HepG2 (cell line): Measurements from ENCODE around the gene GFER. TPM values are rescaled to one million over a fixed set of nuclear protein-coding genes. Genes with fewer than 3 reads are reported as not detected.

Source experiments
- AFF4 ChIP-seq: sonication (generic); formaldehyde crosslinking; IDR thresholded peaks from 2 replicates; pipeline ENCODE4 v1.4.0; 2020; ENCODE audit warnings: missing genetic modification reagents
- ATF5 ChIP-seq: sonication (generic); formaldehyde crosslinking; IDR thresholded peaks from 2 replicates; pipeline ENCODE4 v1.4.0; 2020; ENCODE audit warnings: mild to moderate bottlenecking, low read depth, missing genetic modification reagents
- E2F5 ChIP-seq: sonication (generic); formaldehyde crosslinking; conservative IDR thresholded peaks from 2 replicates; pipeline ENCODE4 v1.4.0; 2020; ENCODE audit warnings: missing genetic modification reagents
- FOXK1 ChIP-seq: sonication (generic); formaldehyde crosslinking; IDR thresholded peaks from 2 replicates; pipeline ENCODE4 v1.4.0; 2020; ENCODE audit warnings: low read depth, missing genetic modification reagents, borderline replicate concordance
- JUN ChIP-seq: sonication (generic); formaldehyde crosslinking; IDR thresholded peaks from 2 replicates; pipeline ENCODE4 v1.4.0; 2020; ENCODE audit warnings: mild to moderate bottlenecking, missing genetic modification reagents
- JUNB ChIP-seq: sonication (generic); formaldehyde crosslinking; IDR thresholded peaks from 2 replicates; pipeline ENCODE4 v1.8.0; 2022; ENCODE audit warnings: missing genetic modification reagents, mild to moderate bottlenecking, borderline replicate concordance
- KDM4B ChIP-seq: sonication (generic); formaldehyde crosslinking; IDR thresholded peaks from 2 replicates; pipeline ENCODE4 v1.4.0; 2020; ENCODE audit warnings: missing genetic modification reagents
- LRRFIP1 ChIP-seq: sonication (generic); formaldehyde crosslinking; conservative IDR thresholded peaks from 2 replicates; pipeline ENCODE4 v1.4.0; 2020; ENCODE audit warnings: missing genetic modification reagents
- MZF1 ChIP-seq: sonication (generic); formaldehyde crosslinking; IDR thresholded peaks from 2 replicates; pipeline ENCODE4 v1.8.1; 2023; ENCODE audit warnings: mild to moderate bottlenecking, missing genetic modification reagents, borderline replicate concordance
- NFIB ChIP-seq: sonication (generic); formaldehyde crosslinking; IDR thresholded peaks from 2 replicates; pipeline ENCODE4 v1.9.0; 2021; ENCODE audit warnings: missing genetic modification reagents, mild to moderate bottlenecking, borderline replicate concordance
- NFIC ChIP-seq: IDR thresholded peaks from 2 replicates; pipeline ENCODE4 v1.6.1; 2012; ENCODE audit warnings: mild to moderate bottlenecking, low read length, inconsistent platforms
- POLR2A ChIP-seq, 2 experiments: IDR thresholded peaks; 2 replicates each; pipeline ENCODE4 v1.6.1; 2011; ENCODE audit warnings: low read depth in 2 of 2, low read length in 2 of 2, mild to moderate bottlenecking in 1 of 2, moderate library complexity in 1 of 2; ENCODE audit not compliant: insufficient read depth in 1 of 2
- SMC3 ChIP-seq: IDR thresholded peaks from 2 replicates; pipeline ENCODE4 v1.6.1; 2011; ENCODE audit warnings: low read length, improper control_type of control experiment
- TP53 ChIP-seq: sonication (generic); formaldehyde crosslinking; conservative IDR thresholded peaks from 2 replicates; pipeline ENCODE4 v1.4.0; 2020; ENCODE audit warnings: missing genetic modification reagents
- XRCC5 ChIP-seq: fragments of 200-400 bp; formaldehyde crosslinking; optimal IDR thresholded peaks from 2 replicates; pipeline ENCODE3; 2017; ENCODE audit warnings: mild to moderate bottlenecking, low read length
- ZIK1 ChIP-seq: sonication (generic); formaldehyde crosslinking; IDR thresholded peaks from 2 replicates; pipeline ENCODE4 v1.5.0; 2020; ENCODE audit warnings: mild to moderate bottlenecking, low read depth, missing genetic modification reagents, borderline replicate concordance
- ZNF225 ChIP-seq: sonication (generic); formaldehyde crosslinking; IDR thresholded peaks from 2 replicates; pipeline ENCODE4 v1.4.0; 2020; ENCODE audit warnings: mild to moderate bottlenecking, missing genetic modification reagents
- ZNF276 ChIP-seq: sonication (generic); formaldehyde crosslinking; IDR thresholded peaks from 2 replicates; pipeline ENCODE4 v1.4.0; 2020; ENCODE audit warnings: mild to moderate bottlenecking, low read depth, missing genetic modification reagents
- ZNF543 ChIP-seq: sonication (generic); formaldehyde crosslinking; IDR thresholded peaks from 2 replicates; pipeline ENCODE4 v1.4.0; 2020; ENCODE audit warnings: mild to moderate bottlenecking, missing genetic modification reagents
- ZNF572 ChIP-seq: sonication (generic); formaldehyde crosslinking; IDR thresholded peaks from 2 replicates; pipeline ENCODE4 v1.5.1; 2020; ENCODE audit warnings: mild to moderate bottlenecking, missing genetic modification reagents
- polyA plus RNA-seq, 8 experiments: library from polyadenylated mRNA; depleted of rRNA in 3 of 8; stranded (reverse) in 7 of 8; unstranded in 1 of 8; fragments of >200 nt; fragmentation: Illumina TruSeq in 4 of 8; extraction: Trizol in 4 of 8; gene quantifications; 2 replicates each; pipeline versions ENCODE4 v1.2.1 to v1.2.3, GENCODE V29; 2011 to 2016; ENCODE audit warnings: low read depth in 4 of 8, missing spikeins in 1 of 8, mixed read lengths in 1 of 8; ENCODE audit not compliant: insufficient read depth in 1 of 8
- total RNA-seq, 5 experiments: library from RNA; depleted of rRNA; stranded (reverse); fragments of >200 nt; fragmentation: Illumina TruSeq; extraction: Trizol; gene quantifications; 2 replicates each; pipeline ENCODE4 v1.2.3, GENCODE V29; 2016; ENCODE audit warnings: low read depth in 1 of 5

The GFER gene
- total and polyA plus RNA-seq, 2 of the 13 experiments (the other 11 are each of a cell fraction or from before 2014, with no cell fraction given) = 28.6 to 71.7 TPM

GRCh38 chr16:2003827-2004641 lies 20.0 kb downstream of the GFER start (continued):
- peak; percentile 68; the same call in 1 of the 2 replicates for TF ChIP-seq KDM4B (CRISPR knock-in tag)
- no peak for TF ChIP-seq ZNF276 (CRISPR knock-in tag)
- no peak for TF ChIP-seq TP53 (CRISPR knock-in tag)
- TF ChIP-seq NFIC = no peak
- peak; percentile 49; the same call in 1 of the 2 replicates for TF ChIP-seq FOXK1 (CRISPR knock-in tag)
- no peak for TF ChIP-seq MZF1 (CRISPR knock-in tag)
- TF ChIP-seq LRRFIP1 = no peak
- TF ChIP-seq POLR2A (IDR thresholded peaks at IDR 0.05; ENCODE audit: insufficient read depth in 1 of 2, low read depth in 2 of 2, low read length in 2 of 2) = no peak
- no peak for TF ChIP-seq JUNB (CRISPR knock-in tag)
- TF ChIP-seq JUN (CRISPR knock-in tag) = no peak
- no peak for TF ChIP-seq ATF5 (CRISPR knock-in tag)
- TF ChIP-seq ZIK1 (CRISPR knock-in tag) = no peak; the same call in 1 of the 2 replicates
- TF ChIP-seq AFF4 (CRISPR knock-in tag) = no peak
- TF ChIP-seq XRCC5 = peak; percentile 99
- peak; percentile 48; the same call in 1 of the 2 replicates for TF ChIP-seq SMC3
- TF ChIP-seq ZNF572 (CRISPR knock-in tag) = no peak
- no peak for TF ChIP-seq E2F5 (CRISPR knock-in tag)
- TF ChIP-seq ZNF225 (CRISPR knock-in tag) = no peak
- TF ChIP-seq NFIB (CRISPR knock-in tag) = no peak
- no peak for TF ChIP-seq ZNF543
